GM12892 (cell line): ENCODE data around the gene OR2T12.
"Not testable (repeated sequence)": the region's sequence is repeated elsewhere in the genome, so short reads cannot be mapped to it uniquely, and the experiment has no call there.

ENCODE experiments used
- POLR2A ChIP-seq: IDR thresholded peaks from 2 replicates; pipeline ENCODE4 v1.6.1; 2011; ENCODE audit warnings: low read depth, low read length, control low read depth
- POLR2AphosphoS5 ChIP-seq: IDR thresholded peaks from 2 replicates; pipeline ENCODE4 v1.6.1; 2011; ENCODE audit warnings: low read depth, low read length, control low read depth
- TAF1 ChIP-seq: IDR thresholded peaks from 2 replicates; pipeline ENCODE4 v1.6.1; 2011; ENCODE audit warnings: low read depth, mild to moderate bottlenecking, control low read depth, low read length, borderline replicate concordance

DNA sequence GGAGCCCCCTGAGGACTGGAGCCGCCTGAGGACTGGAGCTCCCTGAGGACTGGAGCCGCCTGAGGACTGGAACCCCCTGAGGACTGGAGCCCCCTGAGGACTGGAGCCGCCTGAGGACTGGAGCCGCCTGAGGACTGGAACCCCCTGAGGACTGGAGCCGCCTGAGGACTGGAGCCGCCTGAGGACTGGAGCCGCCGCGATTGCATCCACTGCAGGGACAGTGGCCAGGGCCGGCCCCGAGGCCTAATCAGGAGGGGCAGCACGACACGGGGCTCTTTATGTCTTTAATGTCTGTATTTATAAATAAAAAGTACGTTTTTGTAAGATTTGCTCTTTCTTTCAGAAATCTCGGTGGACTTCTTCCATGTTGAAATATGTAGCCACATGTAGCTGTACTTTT, 3.5 kb upstream of the OR2T12 start:
- TF ChIP-seq POLR2A, POLR2AphosphoS5, TAF1: not testable (repeated sequence)
